Aorta (tissue), 5 donors: Measurements from ENCODE around the gene CYTH3. TPM values are rescaled to one million over a fixed set of nuclear protein-coding genes. Genes with fewer than 3 reads are reported as not detected.

ENCODE experiments used
- ATAC-seq: fragments of 200-7000 bp; cut with Tn5 transposase; one replicate; pipeline ENCODE4 v1.9.1; 2022; ENCODE audit warnings: moderate library complexity; ENCODE audit not compliant: low FRiP score
- DNase-seq, 2 donors: peaks; one replicate each; pipeline ENCODE4 v3.0.0-alpha.2; 2020
- H3K27ac ChIP-seq, 2 donors: one replicate each; pipeline ENCODE4 v1.5.1; 2013; ENCODE audit warnings: low read length in 2 of 2, mild to moderate bottlenecking in 2 of 2, moderate library complexity in 2 of 2, control low read depth in 1 of 2, inconsistent platforms in 1 of 2, low read depth in 1 of 2
- H3K27me3 ChIP-seq, 2 donors: one replicate each; pipeline ENCODE4 v1.6.1; 2013; ENCODE audit warnings: control low read depth in 1 of 2, low read length in 1 of 2, mild to moderate bottlenecking in 1 of 2, moderate library complexity in 1 of 2; ENCODE audit not compliant: insufficient read depth in 2 of 2, control insufficient read depth in 1 of 2
- H3K36me3 ChIP-seq, 2 donors: one replicate each; pipeline ENCODE4 v1.6.1; 2013; ENCODE audit warnings: control low read depth in 1 of 2, low read length in 1 of 2, mild to moderate bottlenecking in 1 of 2; ENCODE audit not compliant: insufficient read depth in 2 of 2, control insufficient read depth in 1 of 2
- H3K4me1 ChIP-seq, 2 donors: one replicate each; pipeline ENCODE4 v1.6.1; 2013; ENCODE audit warnings: low read length in 2 of 2, control low read depth in 1 of 2, mild to moderate bottlenecking in 1 of 2, moderate library complexity in 1 of 2; ENCODE audit not compliant: insufficient read depth in 2 of 2, control insufficient read depth in 1 of 2
- H3K4me3 ChIP-seq, 2 donors: one replicate each; pipeline ENCODE4 v1.5.1; 2013; ENCODE audit warnings: low read length in 2 of 2, control low read depth in 1 of 2, mild to moderate bottlenecking in 1 of 2
- H3K9me3 ChIP-seq: one replicate; pipeline ENCODE4 v1.6.1; 2013; ENCODE audit warnings: mild to moderate bottlenecking, low read length; ENCODE audit not compliant: control insufficient read depth
- whole genome bisulfite sequencing, 2 donors: extraction: QIAGEN DNeasy Blood & Tissue Kit; methylation state at CpG; one replicate each; pipeline ENCODE4 v1.1.7; 2013; 5-methylcytosine and 5-hydroxymethylcytosine counted together
- intact Hi-C, 2 donors: fragments of 100-400 bp; cut with DNase I; formaldehyde crosslinking; loops; one replicate each; pipeline versions ENCODE4 v1.14.2 to v1.15.0; 2022
- polyA plus RNA-seq, 2 donors: library from polyadenylated mRNA; stranded (reverse); fragments of 200-250 nt; gene quantifications; one replicate each; pipeline ENCODE4 v1.2.3, GENCODE V29; 2013
- total RNA-seq, 2 donors: library from RNA; stranded (reverse); fragmentation: NEBNext Ultra II Directional; extraction: Animal tissue kit (Norgen Biotek cat#: 25700); gene quantifications; one replicate each; pipeline ENCODE4 v1.2.1, GENCODE V29; 2021
- donor health status: healthy with polysubstance abuse.
- donor health status: Bipolar disorder and iron deficiency.
- donor health status: DM: no; HTN: no; CAD: no.
- donor health status: DM: no; HTN: no; CAD: no.
- donor health status: DM: yes; HTN: yes; CAD: no.

Gene CYTH3
- total and polyA plus RNA-seq, 4 donors, result 20.2 to 63.7 (median 49.0) TPM

GRCh38 chr7:6249043-6249442, 23.4 kb downstream of the CYTH3 start:
- peaks cover 0 to 5% of the 10 kb centered on the region in 2 donors for H3K4me1 ChIP-seq
- no peak overlapping the region for H3K27ac ChIP-seq
- ATAC-seq, result no peak

GRCh38 chr7:6248581-6248980, 23.8 kb downstream of the CYTH3 start:
- Histone ChIP-seq H3K36me3 (no peaks in the 10 kb centered on the region), H3K27ac (no peak overlapping the region), H3K4me1 (peaks cover 0 to 5% of the 10 kb centered on the region in 2 donors), H3K27me3 (no peaks in the 10 kb centered on the region), H3K9me3 (no peaks in the 10 kb centered on the region), H3K4me3 (no peak overlapping the region)
- no peak for DNase-seq
- ATAC-seq, result no peak
- 88 to 89% methylated on average over 6 of the region's 6 CpGs for WGBS, 2 donors
- intact Hi-C loops, result no loop called here

More at GRCh38 chr7:6249043-6249442, 23.4 kb downstream of the CYTH3 start:
- Histone ChIP-seq H3K27me3 (no peaks in the 10 kb centered on the region), H3K4me3 (no peak overlapping the region), H3K9me3 (no peaks in the 10 kb centered on the region), H3K36me3 (no peaks in the 10 kb centered on the region)
- 97 to 98% methylated on average over 4 of the region's 4 CpGs for WGBS, 2 donors
- no peak for DNase-seq
- intact Hi-C loops, result no loop called here

GRCh38 chr7:6246251-6246917, 26.0 kb downstream of the CYTH3 start:
- ATAC-seq (no peak), DNase-seq (no peak)
- no peaks in the 10 kb centered on the region for H3K9me3 ChIP-seq
- H3K27ac ChIP-seq, result no peak overlapping the region
- H3K4me1 ChIP-seq, result peaks cover 0 to 5% of the 10 kb centered on the region in 2 donors
- intact Hi-C loops, result no loop called here
- 50 to 54% methylated on average over 8 of the region's 8 CpGs for WGBS, 2 donors
- H3K36me3 ChIP-seq, result no peaks in the 10 kb centered on the region
- H3K4me3 ChIP-seq, result no peak overlapping the region
- no peaks in the 10 kb centered on the region for H3K27me3 ChIP-seq

- no peaks in the 10 kb centered on the region for H3K9me3 ChIP-seq
- no peaks in the 10 kb centered on the region for H3K36me3 ChIP-seq
- WGBS, 2 donors, result 91 to 93% methylated on average over 3 of the region's 3 CpGs
- intact Hi-C loops, result no loop called here
- peaks cover 0 to 5% of the 10 kb centered on the region in 2 donors for H3K4me1 ChIP-seq
- no peak overlapping the region for H3K4me3 ChIP-seq
- DNase-seq (no peak), ATAC-seq (no peak)
- H3K27ac ChIP-seq, result no peak overlapping the region
- H3K27me3 ChIP-seq, result no peaks in the 10 kb centered on the region
These were observed 28.4 kb downstream of the CYTH3 start for GRCh38 chr7:6244021-6244420.

GRCh38 chr7:6243168-6243567, 29.3 kb downstream of the CYTH3 start:
- WGBS, 2 donors, result 97 to 98% methylated on average over 5 of the region's 5 CpGs
- H3K4me3 ChIP-seq, result no peak overlapping the region
- H3K4me1 ChIP-seq, result peaks cover 0 to 5% of the 10 kb centered on the region in 2 donors
- no peaks in the 10 kb centered on the region for H3K36me3 ChIP-seq
- H3K27me3 ChIP-seq, result no peaks in the 10 kb centered on the region
- ATAC-seq, result no peak
- no peak overlapping the region for H3K27ac ChIP-seq
- intact Hi-C loops, result no loop called here
- no peaks in the 10 kb centered on the region for H3K9me3 ChIP-seq
- no peak for DNase-seq

- Histone ChIP-seq H3K9me3 (no peaks in the 10 kb centered on the region), H3K4me1 (peaks cover 0 to 5% of the 10 kb centered on the region in 2 donors), H3K36me3 (no peaks in the 10 kb centered on the region), H3K27me3 (no peaks in the 10 kb centered on the region), H3K27ac (no peak overlapping the region), H3K4me3 (no peak overlapping the region)
- no peak for ATAC-seq
- intact Hi-C loops, result no loop called here
- DNase-seq, result no peak
- WGBS, 2 donors, result 87 to 97% methylated on average over 5 of the region's 5 CpGs
These were observed 29.9 kb downstream of the CYTH3 start for GRCh38 chr7:6242561-6242960.

GRCh38 chr7:6241607-6241973, 30.8 kb downstream of the CYTH3 start:
- Histone ChIP-seq H3K36me3 (no peaks in the 10 kb centered on the region), H3K4me1 (peaks cover 0 to 5% of the 10 kb centered on the region in 2 donors), H3K27ac (no peak overlapping the region), H3K27me3 (no peaks in the 10 kb centered on the region), H3K4me3 (no peak overlapping the region), H3K9me3 (no peaks in the 10 kb centered on the region)
- intact Hi-C loops, result no loop called here
- ATAC-seq, result no peak
- no peak for DNase-seq
- WGBS, 2 donors, result 96 to 98% methylated on average over 4 of the region's 4 CpGs

- no peaks in the 10 kb centered on the region for H3K36me3 ChIP-seq
- WGBS, 2 donors, result 89 to 93% methylated on average over 5 of the region's 5 CpGs
- no peaks in the 10 kb centered on the region for H3K27me3 ChIP-seq
- no peak overlapping the region for H3K27ac ChIP-seq
- intact Hi-C loops, result no loop called here
- H3K4me1 ChIP-seq, result no peaks in the 10 kb centered on the region
- no peaks in the 10 kb centered on the region for H3K9me3 ChIP-seq
- DNase-seq, result no peak
- no peak for ATAC-seq
- H3K4me3 ChIP-seq, result no peak overlapping the region
These were observed 34.0 kb downstream of the CYTH3 start for GRCh38 chr7:6238309-6238925.

- DNase-seq, result no peak
- no peaks in the 10 kb centered on the region for H3K27me3 ChIP-seq
- 60 to 68% methylated on average over 3 of the region's 3 CpGs for WGBS, 2 donors
- ATAC-seq, result no peak
- no peaks in the 10 kb centered on the region for H3K4me1 ChIP-seq
- no peak overlapping the region for H3K27ac ChIP-seq
- no peak overlapping the region for H3K4me3 ChIP-seq
- no peaks in the 10 kb centered on the region for H3K36me3 ChIP-seq
- intact Hi-C loops, result no loop called here
- H3K9me3 ChIP-seq, result no peaks in the 10 kb centered on the region
These were observed 34.7 kb downstream of the CYTH3 start for GRCh38 chr7:6237730-6238129.
